Chondrocyte (in vitro differentiated cells): ENCODE measurements around the gene ADGRG1. TPM values are rescaled to one million over a fixed set of nuclear protein-coding genes. Genes with fewer than 3 reads are reported as not detected.

Experiments used
- DNase-seq: peaks from one replicate; pipeline ENCODE4 v3.0.0; 2021; ENCODE audit warnings: mixed read lengths, low spot score
- H3K27ac Mint-ChIP-seq: one replicate; pipeline ENCODE4 v1.8.0; 2021; ENCODE audit warnings: mild to moderate bottlenecking, moderate library complexity, mixed read lengths; ENCODE audit not compliant: unreplicated experiment
- H3K27me3 Mint-ChIP-seq: 2 replicates; pipeline ENCODE4 v1.8.0; 2021; ENCODE audit warnings: low read depth, mixed read lengths
- H3K36me3 Mint-ChIP-seq: 2 replicates; pipeline ENCODE4 v1.8.0; 2021; ENCODE audit warnings: low read depth, mixed read lengths
- H3K4me1 Mint-ChIP-seq: 2 replicates; pipeline ENCODE4 v1.8.0; 2021; ENCODE audit warnings: low read depth, mild to moderate bottlenecking, mixed read lengths
- H3K4me3 Mint-ChIP-seq: one replicate; pipeline ENCODE4 v1.8.0; 2021; ENCODE audit warnings: mild to moderate bottlenecking, moderate library complexity, mixed read lengths; ENCODE audit not compliant: unreplicated experiment
- H3K9me3 Mint-ChIP-seq: 2 replicates; pipeline ENCODE4 v1.8.0; 2021; ENCODE audit warnings: low read depth, mixed read lengths
- total RNA-seq: library from RNA; stranded (reverse); gene quantifications from 3 replicates; pipeline ENCODE4 v1.2.1, GENCODE V29; 2021
- TF ChIP-seq, protein P1 (sequence below): fragments of 200-600 bp; sonication (generic); IDR thresholded peaks from 2 replicates; pipeline ENCODE4 v1.5.0; 2021; ENCODE audit warnings: antibody characterized with exemption, mild to moderate bottlenecking, moderate library complexity

The ADGRG1 gene
- total RNA-seq, 1 donor from 2014 or later: 57.8 TPM

DNA sequence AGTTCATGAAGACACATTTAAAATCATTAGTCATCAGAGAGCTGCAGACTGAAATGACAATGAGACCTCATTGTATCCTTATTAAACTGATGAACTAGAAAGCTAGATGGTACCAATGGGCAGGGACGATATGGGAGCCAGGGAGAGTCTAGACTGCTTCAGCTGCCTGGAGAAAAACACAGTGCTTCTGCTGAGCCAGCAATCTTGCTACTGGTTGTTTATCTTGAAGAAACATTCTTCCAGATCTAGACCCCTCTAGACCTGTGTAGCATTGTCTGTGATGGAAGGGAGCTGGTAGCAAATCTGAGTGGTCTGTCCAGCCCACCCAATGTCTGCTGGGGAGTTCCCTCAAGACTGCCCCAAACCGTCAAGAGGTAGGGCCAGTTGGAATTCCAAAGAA lies 64.2 kb downstream of the ADGRG1 start:
- Mint-ChIP-seq H3K4me1 (peaks cover 2% of the 10 kb centered on the region), H3K9me3 (no peaks in the 10 kb centered on the region), H3K27ac (no peak overlapping the region), H3K36me3 (no peaks in the 10 kb centered on the region), H3K27me3 (peaks cover 7% of the 10 kb centered on the region), H3K4me3 (no peak overlapping the region)
- TF ChIP-seq, protein P1, sequence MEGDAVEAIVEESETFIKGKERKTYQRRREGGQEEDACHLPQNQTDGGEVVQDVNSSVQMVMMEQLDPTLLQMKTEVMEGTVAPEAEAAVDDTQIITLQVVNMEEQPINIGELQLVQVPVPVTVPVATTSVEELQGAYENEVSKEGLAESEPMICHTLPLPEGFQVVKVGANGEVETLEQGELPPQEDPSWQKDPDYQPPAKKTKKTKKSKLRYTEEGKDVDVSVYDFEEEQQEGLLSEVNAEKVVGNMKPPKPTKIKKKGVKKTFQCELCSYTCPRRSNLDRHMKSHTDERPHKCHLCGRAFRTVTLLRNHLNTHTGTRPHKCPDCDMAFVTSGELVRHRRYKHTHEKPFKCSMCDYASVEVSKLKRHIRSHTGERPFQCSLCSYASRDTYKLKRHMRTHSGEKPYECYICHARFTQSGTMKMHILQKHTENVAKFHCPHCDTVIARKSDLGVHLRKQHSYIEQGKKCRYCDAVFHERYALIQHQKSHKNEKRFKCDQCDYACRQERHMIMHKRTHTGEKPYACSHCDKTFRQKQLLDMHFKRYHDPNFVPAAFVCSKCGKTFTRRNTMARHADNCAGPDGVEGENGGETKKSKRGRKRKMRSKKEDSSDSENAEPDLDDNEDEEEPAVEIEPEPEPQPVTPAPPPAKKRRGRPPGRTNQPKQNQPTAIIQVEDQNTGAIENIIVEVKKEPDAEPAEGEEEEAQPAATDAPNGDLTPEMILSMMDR: no peak
- no peak for DNase-seq

GRCh38 chr16:57693550-57693949 lies 65.1 kb downstream of the ADGRG1 start:
- no peaks in the 10 kb centered on the region for H3K9me3 Mint-ChIP-seq
- DNase-seq: no peak

DNA sequence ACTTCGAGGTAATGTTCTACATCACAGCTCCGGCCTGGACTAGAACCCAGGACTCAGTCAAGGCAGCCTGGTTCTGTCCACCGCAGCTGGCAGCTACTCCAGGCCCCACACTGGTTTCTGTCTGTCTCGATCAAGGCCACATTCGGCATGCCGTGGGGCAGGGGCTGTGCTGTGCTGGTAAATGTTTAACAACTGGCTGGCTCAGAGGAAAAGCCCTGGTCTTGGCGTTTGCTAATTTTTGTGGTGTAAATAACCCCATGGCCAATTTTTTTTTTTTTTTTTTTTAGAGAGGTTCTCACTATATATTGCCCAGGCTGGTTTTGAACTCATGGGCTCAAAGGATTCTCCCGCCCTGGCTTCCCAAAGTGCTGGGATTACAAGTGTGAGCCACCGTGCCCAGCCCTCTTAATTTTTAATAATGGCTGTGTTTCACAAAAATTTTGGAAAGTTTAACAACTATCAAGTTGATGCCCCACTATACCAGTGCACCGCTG lies 65.8 kb downstream of the ADGRG1 start:
- no peak overlapping the region for H3K4me3 Mint-ChIP-seq
- no peak for DNase-seq

More at GRCh38 chr16:57693550-57693949, 65.1 kb downstream of the ADGRG1 start:
- H3K27ac Mint-ChIP-seq: no peak overlapping the region
- no peak overlapping the region for H3K4me3 Mint-ChIP-seq
- peaks cover 2% of the 10 kb centered on the region for H3K4me1 Mint-ChIP-seq
- peaks cover 7% of the 10 kb centered on the region for H3K27me3 Mint-ChIP-seq
- TF ChIP-seq, protein P1: no peak
- H3K36me3 Mint-ChIP-seq: no peaks in the 10 kb centered on the region

DNA sequence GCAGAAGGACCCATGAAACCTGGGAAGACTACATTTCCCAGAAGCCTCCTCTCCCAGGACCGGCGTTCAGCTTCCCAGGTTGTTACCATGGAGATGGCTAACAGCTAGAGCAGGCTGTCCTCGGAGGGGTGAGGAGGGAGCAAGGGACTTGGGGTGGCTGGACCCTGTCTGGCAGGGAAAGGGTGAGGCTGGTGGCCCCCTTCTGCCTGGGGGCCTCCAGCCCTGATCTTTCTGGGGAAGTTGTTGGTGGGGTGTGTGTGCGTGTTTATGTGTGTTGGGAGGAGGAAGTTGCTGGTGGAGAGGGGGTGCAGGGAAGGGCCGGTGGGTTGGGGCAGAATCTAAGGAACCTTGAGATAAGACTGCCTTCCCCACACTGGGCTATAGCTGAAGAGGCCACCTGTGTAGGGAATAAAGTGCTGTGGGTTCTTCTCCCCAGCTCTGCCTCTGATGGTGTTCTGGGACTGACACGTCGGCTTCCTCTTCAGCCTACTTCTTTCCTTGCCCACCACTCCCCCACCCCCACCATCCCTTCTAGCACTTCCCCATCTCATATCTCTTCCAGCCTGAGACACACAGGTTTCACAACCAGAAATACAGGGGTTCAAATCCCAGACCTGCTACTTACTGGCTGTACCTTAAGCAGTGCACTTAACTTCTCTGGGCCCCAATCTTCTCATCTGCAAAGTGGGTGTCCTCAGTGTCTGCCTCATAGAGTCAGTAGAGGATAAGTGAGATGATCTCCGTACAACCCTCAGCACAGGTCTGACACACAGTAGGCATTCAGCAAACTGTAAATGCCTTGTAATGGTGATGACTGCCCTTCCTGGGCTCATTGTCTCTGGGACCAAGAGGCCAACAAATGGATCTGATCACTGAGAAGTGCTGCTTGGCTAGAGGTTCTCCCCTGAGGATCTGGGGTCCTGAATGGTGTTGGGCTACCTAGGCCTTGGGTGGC lies 66.6 kb downstream of the ADGRG1 start, which contains the start of gene DRC7:
Gene DRC7 (plus strand): TSS at position 82 of the 955 bp plus-strand sequence. CDS start 3,144 bp downstream, outside the sequence.
- no peaks in the 10 kb centered on the region for H3K9me3 Mint-ChIP-seq
- no peaks in the 10 kb centered on the region for H3K36me3 Mint-ChIP-seq
- peak; percentile 61 for DNase-seq
- H3K4me1 Mint-ChIP-seq: peaks cover 2% of the 10 kb centered on the region
- TF ChIP-seq, protein P1: no peak
- peaks cover 3% of the 10 kb centered on the region for H3K27me3 Mint-ChIP-seq
- H3K27ac Mint-ChIP-seq: peak within 1 kb of the TSS; percentile 14
- peak within 1 kb of the TSS; percentile 33 for H3K4me3 Mint-ChIP-seq

More for the DNA sequence above, 65.8 kb downstream of the ADGRG1 start:
- Mint-ChIP-seq H3K36me3 (no peaks in the 10 kb centered on the region), H3K4me1 (peaks cover 2% of the 10 kb centered on the region), H3K27ac (no peak overlapping the region), H3K27me3 (peaks cover 5% of the 10 kb centered on the region), H3K9me3 (no peaks in the 10 kb centered on the region)
- TF ChIP-seq, protein P1: no peak

- peaks cover 2% of the 10 kb centered on the region for H3K4me1 Mint-ChIP-seq
- H3K36me3 Mint-ChIP-seq: no peaks in the 10 kb centered on the region
- no peak overlapping the region for H3K4me3 Mint-ChIP-seq
- TF ChIP-seq, protein P1: no peak
- peaks cover 3% of the 10 kb centered on the region for H3K27me3 Mint-ChIP-seq
- no peak for DNase-seq
- no peaks in the 10 kb centered on the region for H3K9me3 Mint-ChIP-seq
- H3K27ac Mint-ChIP-seq: no peak overlapping the region
Observed at GRCh38 chr16:57695680-57696069, 67.2 kb downstream of the ADGRG1 start.
